Mesenchymal stem cell (in vitro differentiated cells and primary cell): Measurements from ENCODE around the gene CCDC80.

Experiments used
- DNase-seq: peaks from one replicate; pipeline ENCODE4 v3.0.0-alpha.2; 2013
- H2AFZ ChIP-seq: one replicate; pipeline ENCODE4 v1.6.1; 2013; ENCODE audit warnings: low read depth, mild to moderate bottlenecking, control low read depth, inconsistent platforms, low read length, moderate library complexity
- H2AK5ac ChIP-seq: 2 replicates; pipeline ENCODE4 v1.6.1; 2013; ENCODE audit warnings: low read length, moderate library complexity, mild to moderate bottlenecking, inconsistent platforms; ENCODE audit not compliant: severe bottlenecking
- H2BK120ac ChIP-seq: one replicate; pipeline ENCODE4 v1.6.1; 2013; ENCODE audit warnings: low read depth, mild to moderate bottlenecking, inconsistent platforms, low read length, moderate library complexity
- H2BK12ac ChIP-seq, 2 experiments: one replicate each; pipeline ENCODE4 v1.6.1; 2013; ENCODE audit warnings: inconsistent platforms in 2 of 2, low read length in 2 of 2, mild to moderate bottlenecking in 2 of 2, moderate library complexity in 2 of 2, control low read depth in 1 of 2
- H2BK15ac ChIP-seq: one replicate; pipeline ENCODE4 v1.6.1; 2013; ENCODE audit warnings: mild to moderate bottlenecking, low read depth, inconsistent platforms; ENCODE audit not compliant: poor library complexity, severe bottlenecking
- H2BK5ac ChIP-seq: 2 replicates; pipeline ENCODE4 v1.6.1; 2013; ENCODE audit warnings: low read depth, mild to moderate bottlenecking, low read length, control low read depth, inconsistent platforms; ENCODE audit not compliant: poor library complexity, severe bottlenecking
- H3K14ac ChIP-seq, 2 experiments: one replicate each; pipeline ENCODE4 v1.6.1; 2013; ENCODE audit warnings: inconsistent platforms in 2 of 2, low read length in 2 of 2, control low read depth in 1 of 2, mild to moderate bottlenecking in 1 of 2, moderate library complexity in 1 of 2
- H3K18ac ChIP-seq, 2 experiments: one replicate each; pipeline ENCODE4 v1.6.1; 2013; ENCODE audit warnings: inconsistent platforms in 2 of 2, low read length in 2 of 2, control low read depth in 1 of 2, low read depth in 1 of 2, mild to moderate bottlenecking in 1 of 2
- H3K23ac ChIP-seq, 2 experiments: one replicate each; pipeline ENCODE4 v1.6.1; 2013; ENCODE audit warnings: inconsistent platforms in 2 of 2, low read length in 2 of 2, mild to moderate bottlenecking in 2 of 2, moderate library complexity in 2 of 2, control low read depth in 1 of 2
- H3K27ac ChIP-seq: 2 replicates; pipeline ENCODE4 v1.5.1; 2013; ENCODE audit warnings: mild to moderate bottlenecking, moderate library complexity, low read length, control low read depth, inconsistent platforms; ENCODE audit not compliant: poor library complexity, severe bottlenecking
- H3K27me3 ChIP-seq, 2 experiments: 2 replicates each; pipeline versions ENCODE4 v1.6.1 to v1.7.0; 2013; ENCODE audit warnings: low read length in 2 of 2, mild to moderate bottlenecking in 2 of 2, moderate library complexity in 2 of 2, control low read depth in 1 of 2, inconsistent platforms in 1 of 2; ENCODE audit not compliant: control insufficient read depth in 1 of 2, insufficient read depth in 1 of 2
- H3K36me3 ChIP-seq, 2 experiments: 2 replicates each; pipeline versions ENCODE4 v1.6.1 to v1.7.0; 2013; ENCODE audit warnings: low read length in 2 of 2, control low read depth in 1 of 2, inconsistent platforms in 1 of 2, low read depth in 1 of 2, mild to moderate bottlenecking in 1 of 2; ENCODE audit not compliant: insufficient read depth in 2 of 2, control insufficient read depth in 1 of 2
- H3K4ac ChIP-seq, 2 experiments: one replicate each; pipeline ENCODE4 v1.6.1; 2013; ENCODE audit warnings: inconsistent platforms in 2 of 2, low read length in 2 of 2, mild to moderate bottlenecking in 2 of 2, moderate library complexity in 2 of 2, control low read depth in 1 of 2, low read depth in 1 of 2
- H3K4me1 ChIP-seq: 2 replicates; pipeline ENCODE4 v1.6.1; 2013; ENCODE audit warnings: low read depth, low read length, control low read depth; ENCODE audit not compliant: control insufficient read depth, insufficient read depth
- H3K4me2 ChIP-seq: 2 replicates; pipeline ENCODE4 v1.6.1; 2013; ENCODE audit warnings: low read length, mild to moderate bottlenecking, inconsistent platforms; ENCODE audit not compliant: poor library complexity, severe bottlenecking
- H3K4me3 ChIP-seq, 2 experiments: 2 replicates each; pipeline versions ENCODE4 v1.5.1 to v1.7.0; 2013; ENCODE audit warnings: low read length in 2 of 2, mild to moderate bottlenecking in 2 of 2, control low read depth in 1 of 2, low read depth in 1 of 2; ENCODE audit not compliant: insufficient read depth in 1 of 2
- H3K79me1 ChIP-seq: replicated peaks from 2 replicates; pipeline ENCODE4 v1.6.1; 2013; ENCODE audit warnings: mild to moderate bottlenecking, control low read depth, low read length, inconsistent platforms; ENCODE audit not compliant: poor library complexity, severe bottlenecking
- H3K9ac ChIP-seq: 2 replicates; pipeline ENCODE4 v1.7.0; 2013; ENCODE audit warnings: mild to moderate bottlenecking, low read length, moderate library complexity
- H3K9me3 ChIP-seq: 2 replicates; pipeline ENCODE4 v1.7.0; 2013; ENCODE audit warnings: mild to moderate bottlenecking, low read length; ENCODE audit not compliant: control insufficient read depth
- H4K8ac ChIP-seq: one replicate; pipeline ENCODE4 v1.6.1; 2013; ENCODE audit warnings: inconsistent platforms, mild to moderate bottlenecking, low read length, moderate library complexity
- H4K91ac ChIP-seq: one replicate; pipeline ENCODE4 v1.6.1; 2013; ENCODE audit warnings: mild to moderate bottlenecking, low read length, inconsistent platforms
- WGBS: methylation state at CpG from one replicate; pipeline ENCODE4 v1.1.7; 2013; ENCODE audit warnings: mixed read lengths; 5-methylcytosine and 5-hydroxymethylcytosine counted together

CCDC80 gene

GRCh38 chr3:112685420-112685819 lies 44.5 kb upstream of the CCDC80 start:
- Histone ChIP-seq H2BK15ac (no peak overlapping the region), H3K4me1 (peaks cover 2% of the 10 kb centered on the region), H4K91ac (no peak overlapping the region), H3K9me3 (no peaks in the 10 kb centered on the region), H3K4me2 (no peak overlapping the region), H4K8ac (no peak overlapping the region), H3K18ac (no peak overlapping the region), H3K14ac (no peak overlapping the region), H3K36me3 (no peaks in the 10 kb centered on the region), H3K79me1 (no peaks in the 10 kb centered on the region), H3K4ac (no peak overlapping the region), H3K23ac (no peak overlapping the region), H3K27me3 (no peaks in the 10 kb centered on the region), H2BK120ac (no peak overlapping the region), H2AK5ac (no peak overlapping the region), H2BK12ac (no peak overlapping the region), H3K27ac (no peak overlapping the region), H3K9ac (peak overlapping the region; percentile 62), H3K4me3 (no peak overlapping the region), H2BK5ac (no peak overlapping the region), H2AFZ (no peak overlapping the region)
- peak; percentile 38 for DNase-seq
- WGBS = 62% methylated on average over 5 of the region's 7 CpGs

GRCh38 chr3:112682361-112682760 lies 41.4 kb upstream of the CCDC80 start:
- no peak overlapping the region for H2AK5ac ChIP-seq
- no peaks in the 10 kb centered on the region for H3K9me3 ChIP-seq
- H2AFZ ChIP-seq = no peak overlapping the region
- no peak overlapping the region for H3K14ac ChIP-seq
- 100% methylated on average over 3 of the region's 5 CpGs for WGBS
- peak overlapping the region in 1 of 2 experiments; percentile 35 for H3K4ac ChIP-seq
- H3K18ac ChIP-seq = no peak overlapping the region
- no peak overlapping the region for H2BK15ac ChIP-seq
- H3K27ac ChIP-seq = peak overlapping the region; percentile 48
- no peak overlapping the region for H3K4me3 ChIP-seq
- H3K4me2 ChIP-seq = no peak overlapping the region
- no peak overlapping the region for H4K8ac ChIP-seq
- H2BK12ac ChIP-seq = peak overlapping the region in 1 of 2 experiments; percentile 15
- peak overlapping the region; percentile 72 for H3K9ac ChIP-seq
- H3K79me1 ChIP-seq = no peaks in the 10 kb centered on the region
- no peaks in the 10 kb centered on the region for H3K4me1 ChIP-seq
- no peaks in the 10 kb centered on the region for H3K27me3 ChIP-seq
- no peak overlapping the region for H2BK5ac ChIP-seq
- no peaks in the 10 kb centered on the region for H3K36me3 ChIP-seq
- H2BK120ac ChIP-seq = no peak overlapping the region
- H3K23ac ChIP-seq = no peak overlapping the region
- no peak overlapping the region for H4K91ac ChIP-seq
- no peak for DNase-seq

- 40% methylated on average over 2 of the region's 2 CpGs for WGBS
- H2AK5ac ChIP-seq = peak overlapping the region; percentile 77
- peaks cover 2% of the 10 kb centered on the region for H3K4me1 ChIP-seq
- H3K79me1 ChIP-seq = no peaks in the 10 kb centered on the region
- H2BK120ac ChIP-seq = peak overlapping the region; percentile 15
- H4K91ac ChIP-seq = no peak overlapping the region
- H3K9ac ChIP-seq = peak overlapping the region; percentile 72
- H3K14ac ChIP-seq = no peak overlapping the region
- H3K23ac ChIP-seq = no peak overlapping the region
- no peak overlapping the region for H3K18ac ChIP-seq
- H3K4me2 ChIP-seq = peak overlapping the region; percentile 16
- H3K4me3 ChIP-seq = no peak overlapping the region
- no peaks in the 10 kb centered on the region for H3K27me3 ChIP-seq
- H3K4ac ChIP-seq = no peak overlapping the region
- H3K9me3 ChIP-seq = no peaks in the 10 kb centered on the region
- H4K8ac ChIP-seq = no peak overlapping the region
- H2AFZ ChIP-seq = no peak overlapping the region
- H2BK12ac ChIP-seq = peak overlapping the region in 1 of 2 experiments; percentile 48
- H2BK5ac ChIP-seq = peak overlapping the region; percentile 44
- DNase-seq = peak; percentile 55
- H2BK15ac ChIP-seq = no peak overlapping the region
- H3K27ac ChIP-seq = peak overlapping the region; percentile 82
- no peaks in the 10 kb centered on the region for H3K36me3 ChIP-seq
Observed at GRCh38 chr3:112681822-112682325, 40.9 kb upstream of the CCDC80 start.

GRCh38 chr3:112676659-112677234 lies 35.8 kb upstream of the CCDC80 start:
- Histone ChIP-seq H4K91ac (no peak overlapping the region), H2BK5ac (peak overlapping the region; percentile 66), H3K4me1 (peaks cover 8% of the 10 kb centered on the region), H3K27me3 (no peaks in the 10 kb centered on the region), H2AFZ (peak overlapping the region; percentile 69), H3K9me3 (no peaks in the 10 kb centered on the region), H3K4me3 (peak overlapping the region in 1 of 2 experiments; percentile 20), H3K4me2 (peak overlapping the region; percentile 42), H2BK12ac (peak overlapping the region in 1 of 2 experiments; percentile 93), H3K79me1 (no peaks in the 10 kb centered on the region), H2BK120ac (peak overlapping the region; percentile 61), H3K18ac (peak overlapping the region; percentile 79 to 88), H3K27ac (peak overlapping the region; percentile 98), H2BK15ac (no peak overlapping the region), H4K8ac (peak overlapping the region; percentile 72), H3K4ac (peak overlapping the region in 1 of 2 experiments; percentile 41), H3K23ac (no peak overlapping the region), H3K36me3 (no peaks in the 10 kb centered on the region), H2AK5ac (peak overlapping the region; percentile 85), H3K9ac (peak overlapping the region; percentile 75), H3K14ac (no peak overlapping the region)
- WGBS = 0% methylated on average over 6 of the region's 6 CpGs
- peak; percentile 97 for DNase-seq
